ENCODE data around the gene FAM120C. TPM values are rescaled to one million over a fixed set of nuclear protein-coding genes. Genes with fewer than 3 reads are reported as not detected.

The FAM120C gene
- polyA plus RNA-seq (ENCODE audit: insufficient read length), result 8.8 TPM

- peak; percentile 80 for DNase-seq
Observed at GRCh38 chrX:54182864-54183613, at the start of gene FAM120C. Gene FAM120C (minus strand): TSS chrX:54183254. CDS start chrX:54183198, 56 bp downstream.

GRCh38 chrX:54230435-54231148 is 47.5 kb upstream of the FAM120C start:
- no peak for DNase-seq

GRCh38 chrX:54223581-54223980 is 40.5 kb upstream of the FAM120C start:
- no peak for DNase-seq

GRCh38 chrX:54213603-54214002 is 30.5 kb upstream of the FAM120C start:
- no peak for DNase-seq

- DNase-seq, result no peak
Observed at GRCh38 chrX:54208531-54208930, 25.5 kb upstream of the FAM120C start.

- no peak for DNase-seq
Observed at GRCh38 chrX:54198262-54198661, 15.2 kb upstream of the FAM120C start.

GRCh38 chrX:54194982-54195588 is 12.0 kb upstream of the FAM120C start:
- no peak for DNase-seq

- no peak for DNase-seq
Observed at GRCh38 chrX:54193085-54193821, 10.2 kb upstream of the FAM120C start.

GRCh38 chrX:54184474-54184873 is 1.4 kb upstream of the FAM120C start:
- no peak for DNase-seq

GRCh38 chrX:54182194-54182863 is 725 bp downstream of the FAM120C start:
- DNase-seq, result peak; percentile 12

GRCh38 chrX:54181202-54181953 is 1.7 kb downstream of the FAM120C start:
- peak; percentile 27 for DNase-seq

GRCh38 chrX:54180403-54180802 is 2.7 kb downstream of the FAM120C start:
- no peak for DNase-seq

- no peak for DNase-seq
Observed at GRCh38 chrX:54178100-54178940, 4.7 kb downstream of the FAM120C start.

- no peak for DNase-seq
Observed at GRCh38 chrX:54177306-54177705, 5.7 kb downstream of the FAM120C start.

- DNase-seq, result no peak
Observed at GRCh38 chrX:54173791-54174190, 9.3 kb downstream of the FAM120C start.

GRCh38 chrX:54172455-54172854 is 10.6 kb downstream of the FAM120C start:
- no peak for DNase-seq

GRCh38 chrX:54171527-54172250 is 11.4 kb downstream of the FAM120C start:
- peak; percentile 6 for DNase-seq

GRCh38 chrX:54171091-54171490 is 12.0 kb downstream of the FAM120C start:
- DNase-seq, result no peak

- DNase-seq, result no peak
Observed at GRCh38 chrX:54166915-54167314, 16.1 kb downstream of the FAM120C start.

GRCh38 chrX:54157561-54157960 is 25.5 kb downstream of the FAM120C start:
- DNase-seq, result no peak

Measured in hindlimb muscle (tissue), 1 donor.